ENCODE data around the gene TTC17.
A peak's percentile ranks its signal among the peaks of the same experiment; 100 is the strongest.

- TF ChIP-seq CTCF (optimal IDR thresholded peaks at IDR 0.05 in 1 of 3, IDR thresholded peaks at IDR 0.05 in 1 of 3, conservative IDR thresholded peaks at IDR 0.05 in 1 of 3; ENCODE audit: extremely low read depth in 1 of 3, insufficient read depth in 2 of 3, low read length in 3 of 3), result peak; percentile 70 to 87 (median 85)
- TF ChIP-seq EZH2 (IDR thresholded peaks at IDR 0.05; ENCODE audit: low read length), result no peak
Measured at GRCh38 chr11:43311791-43312607, 46.7 kb upstream of the TTC17 start, which contains the start of gene API5.
